Fibroblast of lung (primary cell): ENCODE data around the gene ATP10A.

ENCODE experiments used
- CTCF ChIP-seq, 2 donors: IDR thresholded peaks in 1 of 2; conservative IDR thresholded peaks in 1 of 2; 1 replicate in 1 of 2; 2 replicates in 1 of 2; pipeline ENCODE4 v1.5.1; 2011 to 2012; ENCODE audit warnings: low read length in 2 of 2, control low read depth in 1 of 2, inconsistent platforms in 1 of 2, low read depth in 1 of 2, mild to moderate bottlenecking in 1 of 2
- EZH2 ChIP-seq: IDR thresholded peaks from 2 replicates; pipeline ENCODE4 v1.5.1; 2012; ENCODE audit warnings: low read length, control low read depth, mild to moderate bottlenecking; ENCODE audit errors: missing control alignments

- TF ChIP-seq CTCF (conservative IDR thresholded peaks at IDR 0.05 in 1 of 2, IDR thresholded peaks at IDR 0.05 in 1 of 2; ENCODE audit: low read depth in 1 of 2, low read length in 2 of 2) (no peak), EZH2 (no peak)
Measured at GRCh38 chr15:25633862-25634261, 229.3 kb downstream of the ATP10A start.
